Measurements from ENCODE around the gene PPIA. TPM values are rescaled to one million over a fixed set of nuclear protein-coding genes. Genes with fewer than 3 reads are reported as not detected.
"Not testable (repeated sequence)": the region's sequence is repeated elsewhere in the genome, so short reads cannot be mapped to it uniquely, and the experiment has no call there.

Gene PPIA
- total and polyA plus RNA-seq, 2 donors from 2014 or later, result 1,143 to 2,940 TPM

- Histone ChIP-seq H3K9ac (ENCODE audit: low read length in 3 of 3) (no peak overlapping the region), H3K36me3 (ENCODE audit: control insufficient read depth in 2 of 3, insufficient read depth in 3 of 3, low read length in 3 of 3) (peaks cover 7 to 8% (median 8%) of the 10 kb centered on the region in 3 donors), H3K27ac (ENCODE audit: low read depth in 2 of 2, low read length in 2 of 2) (no peak overlapping the region), H3K9me3 (ENCODE audit: control insufficient read depth in 2 of 3, insufficient read depth in 1 of 3, low read length in 3 of 3) (no peaks in the 10 kb centered on the region), H3K4me3 (ENCODE audit: low read length in 3 of 3) (no peak overlapping the region), H3K27me3 (ENCODE audit: control insufficient read depth, insufficient read depth, low read length) (no peaks in the 10 kb centered on the region), H3K4me1 (ENCODE audit: control insufficient read depth in 2 of 3, insufficient read depth in 2 of 3, low read depth in 1 of 3, low read length in 3 of 3) (no peaks in the 10 kb centered on the region)
- FAIRE-seq (no peak), DNase-seq (no peak)
- TF ChIP-seq CTCF (IDR thresholded peaks at IDR 0.05; ENCODE audit: borderline replicate concordance, extremely low read depth, insufficient read depth), result no peak
- intact Hi-C loops (cut with DNase I), result no loop called here
Observed at GRCh38 chr7:44827567-44827966, 31.1 kb downstream of the PPIA start.

- FAIRE-seq (no peak), DNase-seq (peak in 2 of 5 donors; percentile 62 to 73)
- intact Hi-C loops (cut with DNase I), result no loop called here
- no peaks in the 10 kb centered on the region for H3K27me3 ChIP-seq (ENCODE audit: control insufficient read depth, insufficient read depth, low read length)
- H3K4me1 ChIP-seq (ENCODE audit: control insufficient read depth in 2 of 3, insufficient read depth in 2 of 3, low read depth in 1 of 3, low read length in 3 of 3), result no peaks in the 10 kb centered on the region
- H3K9me3 ChIP-seq (ENCODE audit: control insufficient read depth in 2 of 3, insufficient read depth in 1 of 3, low read length in 3 of 3), result no peaks in the 10 kb centered on the region
- peaks cover 0 to 30% (median 16%) of the 10 kb centered on the region in 3 donors for H3K36me3 ChIP-seq (ENCODE audit: control insufficient read depth in 2 of 3, insufficient read depth in 3 of 3, low read length in 3 of 3)
- H3K9ac ChIP-seq (ENCODE audit: low read length in 3 of 3), result no peak overlapping the region
- no peak overlapping the region for H3K27ac ChIP-seq (ENCODE audit: low read depth in 2 of 2, low read length in 2 of 2)
- H3K4me3 ChIP-seq (ENCODE audit: low read length in 3 of 3), result no peak overlapping the region
- TF ChIP-seq CTCF (IDR thresholded peaks at IDR 0.05; ENCODE audit: borderline replicate concordance, extremely low read depth, insufficient read depth), result no peak
Observed at GRCh38 chr7:44838751-44839150, 42.3 kb downstream of the PPIA start.

DNA sequence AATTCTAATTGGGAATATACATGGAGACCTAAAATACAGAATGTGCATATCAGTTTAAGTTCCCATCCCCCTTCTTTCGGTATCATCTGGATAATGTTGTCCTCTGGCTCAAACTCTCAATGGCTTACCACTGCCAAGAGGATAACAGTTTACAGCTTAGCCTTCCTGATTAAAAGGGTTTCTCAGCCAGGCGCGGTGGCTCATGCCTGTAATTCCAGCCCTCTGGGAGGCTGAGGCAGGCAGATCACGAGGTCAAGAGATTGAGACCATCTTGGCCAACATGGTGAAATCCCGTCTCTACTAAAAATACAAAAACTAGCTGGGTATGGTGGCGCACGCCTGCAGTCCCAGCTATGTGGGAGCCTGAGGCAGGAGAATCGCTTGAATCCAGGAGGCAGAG is 46.2 kb downstream of the PPIA start:
- H3K27ac ChIP-seq (ENCODE audit: low read depth in 2 of 2, low read length in 2 of 2); FAIRE-seq; H3K9ac ChIP-seq (ENCODE audit: low read length in 3 of 3): not testable (repeated sequence)

GRCh38 chr7:44843440-44843839 is 47.0 kb downstream of the PPIA start:
- H3K9me3 ChIP-seq (ENCODE audit: control insufficient read depth in 2 of 3, insufficient read depth in 1 of 3, low read length in 3 of 3); H3K4me1 ChIP-seq (ENCODE audit: control insufficient read depth in 2 of 3, insufficient read depth in 2 of 3, low read depth in 1 of 3, low read length in 3 of 3); DNase-seq; H3K4me3 ChIP-seq (ENCODE audit: low read length in 3 of 3); H3K27ac ChIP-seq (ENCODE audit: low read depth in 2 of 2, low read length in 2 of 2); H3K9ac ChIP-seq (ENCODE audit: low read length in 3 of 3); H3K27me3 ChIP-seq (ENCODE audit: control insufficient read depth, insufficient read depth, low read length); FAIRE-seq: not testable (repeated sequence)
- H3K36me3 ChIP-seq (ENCODE audit: control insufficient read depth in 2 of 3, insufficient read depth in 3 of 3, low read length in 3 of 3), result peaks cover 0 to 19% (median 12%) of the 10 kb centered on the region in 3 donors
- intact Hi-C loops (cut with DNase I), result loop anchor here (10.0 kb wide), 1 partner anchor 259 kb away; the partner anchor contains the start of gene TMED4

More for the DNA sequence above, 46.2 kb downstream of the PPIA start:
- DNase-seq; H3K27me3 ChIP-seq (ENCODE audit: control insufficient read depth, insufficient read depth, low read length); H3K4me3 ChIP-seq (ENCODE audit: low read length in 3 of 3); H3K4me1 ChIP-seq (ENCODE audit: control insufficient read depth in 2 of 3, insufficient read depth in 2 of 3, low read depth in 1 of 3, low read length in 3 of 3); H3K9me3 ChIP-seq (ENCODE audit: control insufficient read depth in 2 of 3, insufficient read depth in 1 of 3, low read length in 3 of 3): not testable (repeated sequence)
- H3K36me3 ChIP-seq (ENCODE audit: control insufficient read depth in 2 of 3, insufficient read depth in 3 of 3, low read length in 3 of 3), result peaks cover 0 to 19% (median 13%) of the 10 kb centered on the region in 3 donors
- intact Hi-C loops (cut with DNase I), result loop anchor here (10.0 kb wide), 1 partner anchor 258 kb away; the partner anchor contains the start of gene TMED4
